Measurements from ENCODE around the gene RNF186.
A peak's percentile ranks its signal among the peaks of the same experiment; 100 is the strongest.

Gene RNF186

DNA sequence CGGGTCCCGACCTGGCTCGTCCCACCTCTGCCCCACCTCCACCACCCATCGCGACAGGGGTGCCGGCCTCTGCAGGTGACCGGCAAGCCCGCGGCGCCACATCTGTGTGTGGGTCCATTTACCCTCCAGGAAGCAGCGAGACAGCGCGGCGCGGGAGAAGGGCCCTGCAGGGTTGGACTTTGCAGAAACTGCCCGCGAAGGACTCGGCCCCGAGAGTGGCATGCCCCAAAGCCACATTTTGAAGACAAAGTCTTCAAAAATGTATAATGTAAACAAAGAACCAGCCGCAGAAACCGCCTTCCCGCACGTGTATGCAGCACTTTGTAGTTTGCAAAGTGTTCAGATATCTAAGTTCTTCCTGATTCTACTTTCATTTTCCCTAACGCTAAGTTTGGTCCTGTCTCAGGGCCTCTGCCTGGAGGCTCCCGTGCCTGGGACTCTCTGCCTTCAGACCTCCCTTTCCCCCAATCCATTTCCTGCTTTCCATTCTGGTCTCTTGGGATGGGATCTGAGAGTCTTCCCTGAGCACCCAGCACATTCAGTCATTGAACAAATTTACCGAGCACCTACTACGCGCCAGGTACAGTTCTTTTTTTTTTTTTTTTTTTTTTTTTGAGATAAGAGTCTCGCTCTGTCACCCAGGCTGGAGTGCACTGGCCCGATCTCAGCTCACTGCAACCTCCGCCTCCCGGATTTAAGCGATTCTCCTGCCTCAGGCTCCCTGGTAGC lies 14.8 kb downstream of the RNF186 start (continued):
- TF ChIP-seq ZNF114 (tag by site-specific recombination; IDR thresholded peaks at IDR 0.05) (no peak), OSR2 (tag by site-specific recombination; IDR thresholded peaks at IDR 0.05) (no peak), GLI2 (tag by site-specific recombination; IDR thresholded peaks at IDR 0.05; ENCODE audit: borderline replicate concordance, low read depth) (no peak), INSM2 (tag by site-specific recombination; IDR thresholded peaks at IDR 0.05) (no peak), ZNF830 (tag by site-specific recombination; IDR thresholded peaks at IDR 0.05; ENCODE audit: low read depth) (no peak), ZNF214 (tag by site-specific recombination; IDR thresholded peaks at IDR 0.05; ENCODE audit: borderline replicate concordance) (no peak), ZNF24 (tag by site-specific recombination; IDR thresholded peaks at IDR 0.05) (no peak), YY2 (tag by site-specific recombination; IDR thresholded peaks at IDR 0.05) (no peak), ZNF510 (tag by site-specific recombination; IDR thresholded peaks at IDR 0.05; ENCODE audit: insufficient replicate concordance) (no peak), PRDM2 (tag by site-specific recombination; IDR thresholded peaks at IDR 0.05; ENCODE audit: borderline replicate concordance) (no peak), ZNF280D (tag by site-specific recombination; IDR thresholded peaks at IDR 0.05) (no peak), ZNF600 (tag by site-specific recombination; IDR thresholded peaks at IDR 0.05) (peak; percentile 75; the same call in 1 of the 2 replicates), ZNF48 (tag by site-specific recombination; IDR thresholded peaks at IDR 0.05) (no peak), ZNF138 (tag by site-specific recombination; IDR thresholded peaks at IDR 0.05; ENCODE audit: borderline replicate concordance) (no peak), ZNF335 (tag by site-specific recombination; conservative IDR thresholded peaks at IDR 0.05) (peak; percentile 98), SCRT1 (tag by site-specific recombination; IDR thresholded peaks at IDR 0.05; ENCODE audit: borderline replicate concordance) (no peak), ZNF426 (tag by site-specific recombination; IDR thresholded peaks at IDR 0.05) (no peak), ZNF580 (tag by site-specific recombination; IDR thresholded peaks at IDR 0.05) (no peak), ZBTB1 (tag by site-specific recombination; IDR thresholded peaks at IDR 0.05) (no peak), ZNF747 (tag by site-specific recombination; IDR thresholded peaks at IDR 0.05) (no peak), ZNF169 (tag by site-specific recombination; IDR thresholded peaks at IDR 0.05) (no peak), ZNF654 (tag by site-specific recombination; IDR thresholded peaks at IDR 0.05; ENCODE audit: low read depth) (no peak), ZNF223 (tag by site-specific recombination; IDR thresholded peaks at IDR 0.05) (no peak), CTCF (tag by site-specific recombination; IDR thresholded peaks at IDR 0.05) (no peak), ZNF707 (tag by site-specific recombination; IDR thresholded peaks at IDR 0.05) (no peak)
- TF ChIP-seq, protein P1, sequence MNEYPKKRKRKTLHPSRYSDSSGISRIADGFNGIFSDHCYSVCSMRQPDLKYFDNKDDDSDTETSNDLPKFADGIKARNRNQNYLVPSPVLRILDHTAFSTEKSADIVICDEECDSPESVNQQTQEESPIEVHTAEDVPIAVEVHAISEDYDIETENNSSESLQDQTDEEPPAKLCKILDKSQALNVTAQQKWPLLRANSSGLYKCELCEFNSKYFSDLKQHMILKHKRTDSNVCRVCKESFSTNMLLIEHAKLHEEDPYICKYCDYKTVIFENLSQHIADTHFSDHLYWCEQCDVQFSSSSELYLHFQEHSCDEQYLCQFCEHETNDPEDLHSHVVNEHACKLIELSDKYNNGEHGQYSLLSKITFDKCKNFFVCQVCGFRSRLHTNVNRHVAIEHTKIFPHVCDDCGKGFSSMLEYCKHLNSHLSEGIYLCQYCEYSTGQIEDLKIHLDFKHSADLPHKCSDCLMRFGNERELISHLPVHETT (tag by site-specific recombination; IDR thresholded peaks at IDR 0.05): no peak
